NCI-H2227 (cell line): ENCODE results near the gene FMNL1.

Source experiments
- DNase-seq: peaks from one replicate; lab custom pipeline; 2025; ENCODE audit not compliant: unreplicated experiment; lab: John Stamatoyannopoulos, UW

The FMNL1 gene

GRCh38 chr17:45222996-45223538 lies 1.4 kb downstream of the FMNL1 start:
- DNase-seq, result no peak

DNA sequence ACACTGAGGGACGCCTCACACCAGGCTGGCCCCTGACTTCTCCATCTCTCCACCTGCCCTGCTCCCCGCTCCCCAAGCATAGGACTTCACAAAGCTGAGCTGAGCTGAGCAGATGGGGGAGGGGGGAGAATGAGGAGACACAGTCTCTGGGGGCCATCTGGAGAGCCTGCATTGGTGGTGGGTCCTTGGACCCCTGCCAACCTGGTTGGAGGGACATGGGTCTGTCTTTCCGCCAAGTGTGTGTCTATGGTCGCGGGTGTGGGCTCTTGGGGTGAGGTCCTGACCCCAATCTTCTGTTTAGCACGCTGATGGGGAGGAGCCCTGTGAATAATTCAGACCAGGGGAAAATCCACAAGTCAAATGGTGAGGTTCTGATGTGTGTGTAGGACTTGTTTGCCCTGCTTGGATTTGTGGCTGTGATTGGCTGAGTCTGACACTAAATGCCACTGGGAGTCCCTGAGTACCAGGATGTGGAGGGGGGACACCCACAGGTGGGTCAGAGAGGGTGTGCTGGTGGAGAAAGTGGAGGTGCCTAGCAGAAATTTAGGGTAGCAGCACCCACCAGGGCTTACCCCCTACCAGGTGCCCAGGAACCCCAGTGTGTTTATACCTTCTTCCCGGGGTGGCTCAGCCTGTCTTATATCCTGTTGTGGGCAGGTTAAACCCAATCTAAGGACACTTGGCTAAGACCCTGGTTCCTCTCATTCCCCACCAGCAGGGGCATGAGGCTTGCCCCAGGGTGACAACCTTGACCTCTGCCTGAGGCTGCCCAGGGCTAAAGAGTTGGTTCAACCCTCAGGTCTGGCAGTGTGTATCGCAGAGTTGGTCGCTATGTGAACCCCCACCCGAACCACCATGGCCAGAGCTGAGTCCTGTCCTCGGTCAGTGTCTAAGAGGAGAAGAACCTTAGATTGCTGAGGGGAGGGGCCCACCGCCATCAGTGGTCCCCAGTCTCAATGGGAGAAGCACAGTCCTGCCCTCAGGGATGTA lies 2.1 kb downstream of the FMNL1 start:
- DNase-seq, result no peak

DNA sequence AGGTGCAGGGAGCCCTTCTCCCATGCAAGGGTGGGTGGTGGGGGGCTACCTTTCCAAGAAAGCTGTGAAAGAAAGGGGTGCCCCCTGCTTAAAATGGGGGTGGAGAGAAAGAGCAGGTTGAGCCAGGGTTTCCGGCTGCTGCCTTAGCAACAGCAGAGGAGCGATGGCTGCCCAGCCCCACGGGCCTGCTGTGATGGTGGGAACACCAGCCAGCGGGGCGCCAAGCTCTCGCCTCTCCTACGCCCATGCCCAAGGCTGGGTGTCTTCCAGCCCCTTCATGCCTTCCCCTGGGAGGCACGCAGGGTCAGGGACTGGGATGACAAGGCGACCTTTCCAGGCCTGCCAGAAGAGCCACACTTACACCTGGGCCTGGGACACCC lies 3.0 kb downstream of the FMNL1 start:
- no peak for DNase-seq

DNA sequence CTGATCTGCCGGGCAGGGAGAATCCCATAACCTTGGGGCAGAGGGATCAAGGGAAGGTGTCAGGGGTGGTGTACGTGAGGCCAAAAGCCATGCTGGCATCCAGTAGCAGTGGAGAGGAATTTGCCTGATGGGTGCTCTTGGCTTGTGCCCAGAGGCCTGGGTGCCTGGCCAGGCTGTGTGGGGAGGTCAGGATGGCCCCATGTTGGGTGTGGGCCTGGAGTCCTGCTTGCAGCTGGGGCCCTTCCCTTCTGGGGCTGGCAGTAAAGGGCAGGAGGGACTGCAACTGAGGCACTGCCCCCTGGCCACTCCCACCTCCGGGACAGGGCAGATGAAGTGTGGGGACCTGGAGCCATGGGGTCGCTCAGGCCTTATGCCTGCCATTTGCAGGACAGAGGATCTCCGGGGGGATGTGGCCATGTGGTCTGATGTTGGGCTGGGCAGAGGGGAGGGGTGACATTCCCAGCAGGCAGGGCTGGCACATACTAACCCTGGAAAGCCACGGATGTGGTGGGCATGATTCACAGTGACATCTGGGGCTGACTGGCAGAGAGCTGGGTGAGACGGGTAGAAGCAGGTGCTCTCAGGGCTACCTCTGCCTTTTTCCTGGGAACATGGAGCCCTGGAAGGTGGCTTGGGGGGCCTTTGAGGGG lies 3.5 kb downstream of the FMNL1 start:
- no peak for DNase-seq

DNA sequence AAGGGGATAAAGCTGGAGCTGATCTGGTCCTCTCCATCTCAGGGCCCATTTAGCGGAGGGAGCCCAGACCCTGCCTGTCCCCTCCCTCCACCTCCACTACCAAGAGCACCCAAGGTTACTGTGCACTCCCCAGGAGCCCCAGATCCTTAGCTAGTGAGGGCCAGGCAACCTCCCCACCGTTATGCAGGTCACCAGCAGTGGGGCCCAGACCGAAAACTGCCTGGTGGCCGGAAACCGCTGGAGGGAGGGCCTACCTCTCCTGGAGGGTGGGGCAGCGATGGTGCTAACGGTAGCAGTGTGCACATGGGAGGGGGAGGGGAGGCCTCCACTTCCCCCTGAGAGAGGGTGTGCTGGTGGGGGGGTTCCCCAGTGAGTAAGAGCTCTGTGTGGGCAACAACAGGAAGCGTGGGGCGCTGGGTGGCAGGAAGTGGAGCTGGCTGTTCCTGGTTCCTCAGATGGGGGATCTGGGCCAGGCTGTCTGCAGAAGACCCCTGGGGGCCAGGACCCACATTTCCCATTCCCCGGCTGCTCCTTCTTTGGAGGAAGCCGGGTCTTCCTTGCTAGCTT lies 4.4 kb downstream of the FMNL1 start:
- no peak for DNase-seq

GRCh38 chr17:45226576-45226975 lies 4.9 kb downstream of the FMNL1 start:
- no peak for DNase-seq

DNA sequence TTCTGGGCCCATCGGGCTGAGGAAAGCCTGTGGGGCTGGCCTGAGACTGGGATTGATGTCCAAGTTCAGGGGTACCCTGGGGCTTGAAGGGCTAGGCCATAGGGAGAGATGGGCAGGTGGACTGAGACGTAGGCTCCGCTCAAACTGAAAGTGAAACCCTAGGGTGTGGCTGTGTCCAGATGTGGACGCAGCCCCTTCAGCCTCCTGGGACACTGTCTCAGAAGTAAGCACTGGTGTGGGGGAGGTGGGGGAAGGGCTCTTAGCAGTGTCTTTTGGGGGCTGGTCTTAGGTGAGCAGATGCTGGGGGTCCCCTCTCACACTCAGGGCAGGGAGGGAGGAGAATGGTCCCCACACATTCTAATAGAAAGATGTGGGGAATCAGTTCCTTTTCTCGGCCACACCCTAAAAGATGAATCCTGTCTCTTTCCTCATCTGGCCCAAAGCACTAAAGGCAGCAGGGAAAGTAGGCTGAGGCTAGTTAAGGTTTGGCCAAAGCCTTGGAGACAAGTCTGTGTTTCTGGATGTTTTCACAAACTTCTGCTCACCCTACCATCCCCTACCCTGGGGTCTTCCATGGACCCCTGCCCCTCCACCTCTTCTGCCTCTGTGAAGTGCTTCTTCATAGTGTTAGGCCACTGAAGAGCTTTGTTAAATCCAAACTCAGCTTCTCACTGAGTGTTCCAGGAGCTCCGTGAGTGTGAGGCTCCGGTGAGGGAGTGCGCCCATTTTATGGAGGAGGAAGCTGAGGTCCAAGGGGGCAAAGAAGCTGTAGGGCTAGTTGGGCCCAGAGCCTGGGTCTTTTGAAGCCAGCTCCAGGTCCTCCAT lies 5.6 kb downstream of the FMNL1 start:
- DNase-seq, result no peak

- no peak for DNase-seq
Measured at GRCh38 chr17:45227926-45228762, 6.5 kb downstream of the FMNL1 start.

DNA sequence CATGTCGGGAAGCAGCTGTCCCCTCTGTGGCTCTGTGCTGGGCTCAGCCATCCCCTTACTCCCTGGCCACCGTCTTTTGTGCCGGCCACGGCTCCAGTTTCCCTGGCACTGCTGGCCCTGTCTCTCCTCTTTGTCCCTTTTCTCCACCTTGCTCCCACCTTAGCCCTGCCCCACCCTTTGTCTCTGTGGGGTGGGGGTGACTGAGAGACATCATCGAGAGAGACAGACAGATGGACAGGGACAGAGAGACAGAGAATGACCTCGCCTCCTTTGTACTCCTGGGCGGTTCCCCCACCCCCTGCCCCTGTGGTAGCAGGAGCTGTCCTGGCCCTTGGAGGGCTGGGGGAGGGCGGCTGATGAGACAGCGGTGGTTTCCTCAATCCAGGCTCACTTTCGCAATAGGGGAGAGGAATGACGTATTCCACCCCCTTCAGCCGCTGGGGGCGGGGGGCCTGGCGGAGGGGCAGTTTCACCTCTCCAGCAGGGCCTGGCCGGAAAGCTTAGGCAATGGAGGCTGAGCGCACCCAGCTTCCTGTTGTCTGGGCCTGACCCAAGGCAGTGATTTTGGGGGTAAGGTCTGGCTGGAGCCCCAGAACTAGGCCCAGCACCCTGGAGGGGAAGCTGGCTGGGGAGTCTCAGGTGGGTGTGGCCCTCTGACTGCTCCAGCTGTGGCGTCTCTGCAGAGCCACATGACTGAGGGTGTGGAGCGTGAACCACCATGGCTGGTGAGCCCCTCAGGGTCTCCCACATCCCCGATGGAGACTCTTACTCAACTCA lies 7.3 kb downstream of the FMNL1 start:
- DNase-seq, result no peak

DNA sequence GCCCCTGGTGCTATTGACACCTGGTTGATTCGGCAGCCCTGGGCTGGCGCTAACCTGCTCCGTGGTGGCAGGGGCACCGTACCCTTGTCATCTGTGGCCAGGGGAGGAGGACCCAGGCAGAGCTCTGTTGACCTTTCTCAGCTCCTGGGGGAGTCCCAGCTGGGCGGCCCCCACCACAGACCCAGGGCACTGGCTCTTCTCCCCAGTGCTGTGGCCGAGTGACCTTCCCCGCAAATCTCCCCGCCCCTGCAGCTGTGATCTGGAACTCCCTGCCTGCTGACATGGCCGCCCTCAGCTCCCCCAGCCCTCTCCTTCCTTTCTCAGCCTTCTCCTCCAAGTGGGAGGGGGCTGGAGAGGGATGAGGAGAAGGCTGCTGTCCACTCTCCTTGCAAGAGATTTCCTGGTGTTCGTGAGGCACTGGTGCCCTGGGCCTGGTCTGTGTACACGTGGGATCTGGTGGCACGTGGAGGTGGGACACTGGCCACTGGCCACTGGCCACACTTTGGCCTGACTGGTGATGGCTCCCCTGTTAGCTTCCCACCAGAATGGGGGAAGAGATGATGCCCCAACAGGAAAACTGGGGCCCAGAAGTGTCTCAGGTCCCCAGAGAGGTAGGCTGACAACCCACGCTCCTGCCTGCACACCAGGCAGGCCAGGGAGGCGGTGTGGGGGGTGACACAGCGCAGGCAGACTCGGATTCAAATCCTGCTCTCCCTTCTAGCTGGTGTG lies 8.2 kb downstream of the FMNL1 start:
- DNase-seq, result no peak

DNA sequence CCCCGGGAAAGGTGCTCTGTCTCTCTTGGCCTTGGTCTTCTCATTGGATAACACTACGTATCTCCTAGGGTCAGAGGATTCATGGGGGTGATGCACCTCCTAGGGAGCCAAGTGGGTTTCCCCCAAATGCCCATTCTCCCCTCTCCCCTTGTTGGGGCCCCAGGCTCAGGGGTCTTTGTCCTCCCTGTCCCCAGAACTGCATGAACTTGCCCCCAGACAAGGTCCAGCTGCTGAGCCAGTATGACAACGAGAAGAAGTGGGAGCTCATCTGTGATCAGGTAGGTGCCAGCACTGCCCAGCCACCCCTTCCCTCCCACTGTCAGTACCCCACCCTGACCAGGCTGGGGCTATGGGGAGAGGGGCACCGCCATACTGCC lies 8.7 kb downstream of the FMNL1 start:
- no peak for DNase-seq

DNA sequence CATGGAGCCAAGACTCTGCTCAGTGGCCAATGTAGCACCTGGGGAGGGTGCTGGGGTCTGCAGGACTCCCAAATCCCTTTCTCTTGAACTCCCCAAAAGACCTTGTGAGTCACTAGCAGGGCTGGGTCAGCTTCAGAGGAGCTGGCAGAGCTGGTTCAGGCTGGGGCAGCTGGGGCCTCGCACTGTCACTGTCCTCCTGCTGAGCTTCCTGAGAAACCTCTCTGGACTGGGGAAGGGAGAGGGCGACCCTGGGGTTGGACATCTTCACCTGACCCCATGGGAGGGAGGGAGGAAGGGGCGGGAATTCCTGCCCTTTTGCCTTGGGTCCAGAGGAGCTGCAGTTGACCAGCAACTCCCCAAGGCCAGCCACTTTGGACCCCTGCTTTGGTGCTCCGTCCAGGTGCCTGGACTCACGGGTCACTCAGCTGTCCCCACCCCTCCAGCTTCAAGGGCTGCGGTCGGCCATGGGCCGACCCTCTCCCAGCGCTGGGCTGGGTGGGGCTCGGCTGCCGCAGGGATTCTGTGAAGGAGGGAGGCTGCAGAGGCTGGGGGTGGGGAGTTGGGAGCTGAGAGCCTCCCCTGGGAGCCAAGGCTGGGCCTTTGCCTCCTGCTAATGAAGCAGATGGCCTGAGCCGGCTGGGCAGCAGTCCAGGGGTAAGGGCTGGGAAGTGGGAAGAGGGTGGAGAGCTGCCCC lies 9.2 kb downstream of the FMNL1 start:
- no peak for DNase-seq

DNA sequence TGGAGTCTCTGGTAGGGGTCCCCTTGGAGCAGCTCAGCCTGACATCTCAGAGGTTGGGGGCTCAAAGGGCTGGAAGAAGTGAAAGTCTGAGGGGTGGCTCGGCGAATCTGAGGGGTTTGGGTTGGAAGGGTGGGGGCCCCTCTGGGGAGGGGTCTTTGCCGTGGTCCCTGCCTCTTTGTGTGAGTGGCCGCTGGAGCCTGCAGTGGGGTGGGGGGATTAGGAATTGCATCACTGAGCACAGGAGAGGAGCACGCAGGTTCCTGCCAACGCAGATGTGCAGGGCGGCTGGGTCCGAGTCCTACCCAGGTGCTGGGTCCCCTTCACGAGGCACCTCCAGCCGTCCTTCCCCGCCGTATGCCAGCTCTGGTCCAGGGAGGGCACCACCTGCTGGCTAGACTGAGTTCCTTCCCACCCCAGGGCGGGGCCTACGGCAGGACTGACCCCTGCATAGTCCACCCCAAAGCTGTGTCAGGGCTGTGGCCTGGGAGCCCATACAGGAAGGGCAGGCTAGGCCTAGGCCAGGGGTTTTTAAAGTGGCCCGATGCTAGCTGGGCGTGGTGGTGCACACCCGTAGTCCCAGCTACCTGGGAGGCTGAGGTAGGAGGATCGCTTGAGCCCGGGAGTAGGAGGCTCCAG lies 9.9 kb downstream of the FMNL1 start:
- no peak for DNase-seq

GRCh38 chr17:45232514-45233422 lies 11.1 kb downstream of the FMNL1 start:
- no peak for DNase-seq

- DNase-seq, result no peak
Measured at GRCh38 chr17:45233423-45233924, 11.8 kb downstream of the FMNL1 start.
